ENCODE data around the gene MYO9A.

Gene MYO9A

GRCh38 chr15:72118017-72118978, at the start of gene MYO9A, which contains the start of gene SENP8:
Gene MYO9A, minus strand, starts transcription at chr15:72118150. Its CDS starts 71,587 bp downstream, at chr15:72046563.
Gene SENP8, plus strand, starts transcription at chr15:72118403. Its CDS starts 21,221 bp downstream, at chr15:72139624.
- ChIA-PET POLR2A (interaction anchor here (0.6 to 2.0 kb wide), 13 partner anchors 8 to 113 kb away, joined by 3 to 10 read pairs (median 4); partner anchors contain the start of gene PKM), CTCF (interaction anchor here (0.9 kb wide), 2 partner anchors 21 to 35 kb away, joined by 3 read pairs; no protein-coding TSS in a partner anchor)
- TF ChIP-seq OSR2 (tag by site-specific recombination; IDR thresholded peaks at IDR 0.05) (no peak), ZNF670 (tag by site-specific recombination; IDR thresholded peaks at IDR 0.05; ENCODE audit: low read depth) (no peak), ZNF16 (tag by site-specific recombination; IDR thresholded peaks at IDR 0.05; ENCODE audit: low read depth) (no peak), ZBTB49 (tag by site-specific recombination; IDR thresholded peaks at IDR 0.05; ENCODE audit: low read depth) (no peak), ZNF10 (tag by site-specific recombination; IDR thresholded peaks at IDR 0.05) (peak; percentile 78; the same call in 1 of the 2 replicates), ZIC2 (tag by site-specific recombination; IDR thresholded peaks at IDR 0.05) (no peak), ZNF701 (tag by site-specific recombination; IDR thresholded peaks at IDR 0.05) (no peak), GLI4 (tag by site-specific recombination; IDR thresholded peaks at IDR 0.05) (peak; percentile 76; the same call in 1 of the 2 replicates), ZNF157 (tag by site-specific recombination; IDR thresholded peaks at IDR 0.05) (no peak), ZNF2 (tag by site-specific recombination; IDR thresholded peaks at IDR 0.05) (peak; percentile 85; the same call in 1 of the 2 replicates), ZBTB6 (tag by site-specific recombination; IDR thresholded peaks at IDR 0.05) (no peak), ZNF488 (tag by site-specific recombination; IDR thresholded peaks at IDR 0.05) (no peak), ZNF501 (tag by site-specific recombination; IDR thresholded peaks at IDR 0.05) (peak; percentile 91), HOXA7 (CRISPR knock-in tag; IDR thresholded peaks at IDR 0.05; ENCODE audit: borderline replicate concordance) (no peak), ZNF513 (tag by site-specific recombination; IDR thresholded peaks at IDR 0.05) (no peak), ZNF280D (tag by site-specific recombination; IDR thresholded peaks at IDR 0.05) (0 out of 2 replicates have a peak, but pooled peaks have one; percentile 51), BCL6B (tag by site-specific recombination; IDR thresholded peaks at IDR 0.05) (no peak), ZNF398 (tag by site-specific recombination; IDR thresholded peaks at IDR 0.05) (peak; percentile 78), ZNF426 (tag by site-specific recombination; IDR thresholded peaks at IDR 0.05) (no peak), PRDM1 (tag by site-specific recombination; IDR thresholded peaks at IDR 0.05) (peak; percentile 87), ZNF24 (tag by site-specific recombination; IDR thresholded peaks at IDR 0.05) (peak; percentile 86; the same call in 1 of the 2 replicates), ZNF843 (tag by site-specific recombination; IDR thresholded peaks at IDR 0.05) (peak; percentile 53; the same call in 1 of the 2 replicates)

More at GRCh38 chr15:72118017-72118978, at the start of gene MYO9A, which contains the start of gene SENP8:
- Histone ChIP-seq H3K9me3 (ENCODE audit: control insufficient read depth, insufficient read depth, low read depth, low read length) (no peaks in the 10 kb centered on the region), H3K36me3 (ENCODE audit: control insufficient read depth in 2 of 2, insufficient read depth in 1 of 2, low read length in 2 of 2) (no peaks in the 10 kb centered on the region), H3K4me3 (ENCODE audit: low read depth, low read length) (peak within 1 kb of the TSS; percentile 98), H3K27ac (ENCODE audit: extremely low read depth, low read depth, low read length) (peak within 1 kb of the TSS; percentile 96), H3K4me1 (ENCODE audit: control insufficient read depth, insufficient read depth, low read length) (peaks cover 33% of the 10 kb centered on the region)
